Body of pancreas (tissue), 4 donors: ENCODE results near the gene TXNDC15.

Experiments used
- POLR2A ChIP-seq, 3 donors: fragments of 450-650 bp; IDR thresholded peaks; one replicate each; pipeline ENCODE4 v1.6.1; 2016; ENCODE audit warnings: antibody characterized with exemption in 3 of 3, mild to moderate bottlenecking in 2 of 3
- TF ChIP-seq, protein P1 (sequence below), 7 experiments: fragments of 450-650 bp in 4 of 7; fragments of 200-600 bp in 3 of 7; sonication (generic) in 3 of 7; IDR thresholded peaks; one replicate each; pipeline ENCODE4 v1.5.1; 2016 to 2019; ENCODE audit warnings: antibody characterized with exemption in 7 of 7

DNA sequence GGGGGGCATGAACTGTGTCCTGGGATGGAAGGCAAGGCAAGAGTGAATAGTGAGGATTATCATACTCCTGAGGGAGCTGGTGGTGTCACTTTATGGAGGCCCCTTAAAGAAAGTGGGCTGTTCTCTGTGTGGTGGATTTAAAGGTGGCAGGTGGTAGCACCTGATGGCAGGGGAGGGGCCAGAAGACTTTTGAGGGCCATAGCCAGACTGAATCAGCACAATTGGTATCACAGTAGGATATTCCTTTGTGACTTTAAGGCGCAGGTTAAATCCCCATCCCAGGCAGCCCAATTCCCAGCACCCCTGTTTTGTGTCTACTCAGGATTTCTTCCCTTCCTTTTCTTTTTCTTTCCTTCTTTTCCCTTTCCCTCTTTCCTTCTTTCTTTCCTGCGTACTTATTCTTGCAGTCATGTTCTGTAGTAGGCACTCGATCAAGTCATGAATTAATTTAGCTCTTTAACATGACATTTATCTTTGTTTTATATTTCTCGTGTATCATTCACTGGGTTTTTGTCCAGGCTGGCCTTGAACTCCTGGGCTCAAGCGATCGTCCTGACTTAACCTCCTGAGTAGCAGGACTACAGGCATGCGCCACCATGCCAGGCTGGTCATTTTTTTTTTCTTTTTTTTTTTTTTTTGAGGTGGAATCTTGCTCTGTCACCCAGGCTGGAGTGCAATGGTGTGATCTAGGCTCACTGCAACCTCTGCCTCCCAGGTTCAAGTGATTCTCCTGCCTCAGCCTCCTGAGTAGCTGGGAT, 19.8 kb downstream of the TXNDC15 start:
- no peak for TF ChIP-seq POLR2A (IDR thresholded peaks at IDR 0.05)
- TF ChIP-seq, protein P1, sequence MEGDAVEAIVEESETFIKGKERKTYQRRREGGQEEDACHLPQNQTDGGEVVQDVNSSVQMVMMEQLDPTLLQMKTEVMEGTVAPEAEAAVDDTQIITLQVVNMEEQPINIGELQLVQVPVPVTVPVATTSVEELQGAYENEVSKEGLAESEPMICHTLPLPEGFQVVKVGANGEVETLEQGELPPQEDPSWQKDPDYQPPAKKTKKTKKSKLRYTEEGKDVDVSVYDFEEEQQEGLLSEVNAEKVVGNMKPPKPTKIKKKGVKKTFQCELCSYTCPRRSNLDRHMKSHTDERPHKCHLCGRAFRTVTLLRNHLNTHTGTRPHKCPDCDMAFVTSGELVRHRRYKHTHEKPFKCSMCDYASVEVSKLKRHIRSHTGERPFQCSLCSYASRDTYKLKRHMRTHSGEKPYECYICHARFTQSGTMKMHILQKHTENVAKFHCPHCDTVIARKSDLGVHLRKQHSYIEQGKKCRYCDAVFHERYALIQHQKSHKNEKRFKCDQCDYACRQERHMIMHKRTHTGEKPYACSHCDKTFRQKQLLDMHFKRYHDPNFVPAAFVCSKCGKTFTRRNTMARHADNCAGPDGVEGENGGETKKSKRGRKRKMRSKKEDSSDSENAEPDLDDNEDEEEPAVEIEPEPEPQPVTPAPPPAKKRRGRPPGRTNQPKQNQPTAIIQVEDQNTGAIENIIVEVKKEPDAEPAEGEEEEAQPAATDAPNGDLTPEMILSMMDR (IDR thresholded peaks at IDR 0.05) = no peak
